Mesothelial cell of epicardium (in vitro differentiated cells): Measurements from ENCODE around the gene INKA2. TPM values are rescaled to one million over a fixed set of nuclear protein-coding genes. Genes with fewer than 3 reads are reported as not detected.

Experiments
- DNase-seq, 2 experiments: peaks; one replicate each; pipeline ENCODE4 v3.0.0; 2021; ENCODE audit warnings: low spot score in 2 of 2; ENCODE audit not compliant: unreplicated experiment in 2 of 2
- H3K27ac Mint-ChIP-seq: 2 replicates; pipeline ENCODE4 v1.8.0; 2021; ENCODE audit warnings: mixed read lengths
- H3K27me3 Mint-ChIP-seq: 2 replicates; pipeline ENCODE4 v1.8.0; 2021; ENCODE audit warnings: low read depth, mixed read lengths
- H3K36me3 Mint-ChIP-seq: 2 replicates; pipeline ENCODE4 v1.8.0; 2021; ENCODE audit warnings: mixed read lengths
- H3K4me1 Mint-ChIP-seq: 2 replicates; pipeline ENCODE4 v1.8.0; 2021; ENCODE audit warnings: mixed read lengths
- H3K4me3 Mint-ChIP-seq: 2 replicates; pipeline ENCODE4 v1.8.0; 2021; ENCODE audit warnings: mild to moderate bottlenecking, moderate library complexity, mixed read lengths
- H3K9me3 Mint-ChIP-seq: 2 replicates; pipeline ENCODE4 v1.8.0; 2021; ENCODE audit warnings: mixed read lengths
- total RNA-seq: library from RNA; stranded (reverse); gene quantifications from 3 replicates; pipeline ENCODE4 v1.2.1, GENCODE V29; 2021
- TF ChIP-seq, protein P1 (sequence below): fragments of 200-600 bp; sonication (generic); IDR thresholded peaks from one replicate; pipeline ENCODE4 v1.5.0; 2021; ENCODE audit warnings: antibody characterized with exemption; ENCODE audit not compliant: unreplicated experiment

Gene INKA2
- total RNA-seq, 1 donor from 2014 or later, result 1.4 TPM

DNA sequence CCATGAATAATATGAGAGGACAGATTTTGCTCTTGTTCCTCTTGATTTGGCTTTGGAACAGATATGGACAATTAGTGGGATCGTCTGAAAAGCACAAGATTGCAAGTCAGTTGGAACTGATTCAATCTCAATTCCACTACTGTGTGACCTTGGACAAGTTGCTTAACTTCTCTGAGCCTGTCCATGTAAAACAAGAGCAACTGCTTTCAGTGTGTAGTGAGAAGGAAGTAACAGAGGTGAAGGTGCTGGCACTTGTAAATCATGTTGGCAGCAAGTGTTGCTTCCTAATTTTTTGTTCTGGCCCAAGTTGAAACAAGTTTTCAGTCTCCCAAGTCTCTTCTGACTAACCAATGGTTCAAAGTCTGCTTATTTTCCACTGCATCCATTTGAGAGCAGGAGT, 15.3 kb downstream of the INKA2 start:
- no peak for DNase-seq
- Mint-ChIP-seq H3K27ac (no peak overlapping the region), H3K9me3 (no peaks in the 10 kb centered on the region), H3K27me3 (peaks cover 19% of the 10 kb centered on the region), H3K4me1 (no peaks in the 10 kb centered on the region), H3K36me3 (no peaks in the 10 kb centered on the region), H3K4me3 (no peak overlapping the region)
- TF ChIP-seq, protein P1, sequence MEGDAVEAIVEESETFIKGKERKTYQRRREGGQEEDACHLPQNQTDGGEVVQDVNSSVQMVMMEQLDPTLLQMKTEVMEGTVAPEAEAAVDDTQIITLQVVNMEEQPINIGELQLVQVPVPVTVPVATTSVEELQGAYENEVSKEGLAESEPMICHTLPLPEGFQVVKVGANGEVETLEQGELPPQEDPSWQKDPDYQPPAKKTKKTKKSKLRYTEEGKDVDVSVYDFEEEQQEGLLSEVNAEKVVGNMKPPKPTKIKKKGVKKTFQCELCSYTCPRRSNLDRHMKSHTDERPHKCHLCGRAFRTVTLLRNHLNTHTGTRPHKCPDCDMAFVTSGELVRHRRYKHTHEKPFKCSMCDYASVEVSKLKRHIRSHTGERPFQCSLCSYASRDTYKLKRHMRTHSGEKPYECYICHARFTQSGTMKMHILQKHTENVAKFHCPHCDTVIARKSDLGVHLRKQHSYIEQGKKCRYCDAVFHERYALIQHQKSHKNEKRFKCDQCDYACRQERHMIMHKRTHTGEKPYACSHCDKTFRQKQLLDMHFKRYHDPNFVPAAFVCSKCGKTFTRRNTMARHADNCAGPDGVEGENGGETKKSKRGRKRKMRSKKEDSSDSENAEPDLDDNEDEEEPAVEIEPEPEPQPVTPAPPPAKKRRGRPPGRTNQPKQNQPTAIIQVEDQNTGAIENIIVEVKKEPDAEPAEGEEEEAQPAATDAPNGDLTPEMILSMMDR, result no peak

DNA sequence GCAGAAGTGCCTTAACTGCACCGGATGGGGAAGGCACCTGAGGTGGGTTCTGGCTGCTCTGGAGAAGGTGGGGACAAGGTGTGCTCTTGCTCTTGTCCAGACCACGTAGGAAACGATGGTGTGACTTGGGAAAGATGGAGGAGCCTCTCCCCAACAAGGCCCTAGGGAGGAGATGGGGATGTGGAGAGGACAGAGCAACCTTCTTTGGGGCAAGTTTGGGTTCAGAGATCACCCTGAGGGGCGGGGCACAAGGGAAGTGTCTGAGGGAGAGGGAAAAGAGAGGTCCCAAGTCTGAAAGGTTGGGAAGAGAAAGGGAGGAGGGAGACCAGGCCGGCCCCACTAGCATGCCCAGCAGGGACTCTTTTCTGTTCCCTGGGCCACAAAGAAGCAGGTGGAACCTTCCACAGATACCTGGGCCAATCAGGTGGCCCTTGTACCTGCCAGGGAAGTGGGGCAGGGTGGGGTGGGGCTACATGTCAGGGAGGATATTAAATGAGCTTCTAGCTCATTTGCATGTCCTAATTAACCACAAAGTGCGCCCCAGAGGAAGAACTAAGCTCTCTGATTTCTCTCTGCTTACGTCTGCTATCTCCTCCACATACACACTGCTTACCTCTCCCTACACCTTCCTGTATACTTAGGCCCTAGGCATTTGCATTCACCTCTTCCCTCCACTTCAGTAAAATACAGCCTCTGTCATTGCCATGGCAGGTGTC, 15.9 kb downstream of the INKA2 start:
- no peak overlapping the region for H3K4me3 Mint-ChIP-seq
- no peaks in the 10 kb centered on the region for H3K4me1 Mint-ChIP-seq
- no peaks in the 10 kb centered on the region for H3K36me3 Mint-ChIP-seq
- H3K27me3 Mint-ChIP-seq, result peaks cover 19% of the 10 kb centered on the region
- TF ChIP-seq, protein P1, result no peak
- H3K9me3 Mint-ChIP-seq, result no peaks in the 10 kb centered on the region
- no peak for DNase-seq
- H3K27ac Mint-ChIP-seq, result no peak overlapping the region

- Mint-ChIP-seq H3K27me3 (peaks cover 16% of the 10 kb centered on the region), H3K4me1 (no peaks in the 10 kb centered on the region), H3K36me3 (peaks cover 4% of the 10 kb centered on the region), H3K9me3 (no peaks in the 10 kb centered on the region), H3K27ac (no peak overlapping the region), H3K4me3 (no peak overlapping the region)
- TF ChIP-seq, protein P1, result no peak
- no peak for DNase-seq
Observed at GRCh38 chr1:111720977-111721786, 18.0 kb downstream of the INKA2 start.

DNA sequence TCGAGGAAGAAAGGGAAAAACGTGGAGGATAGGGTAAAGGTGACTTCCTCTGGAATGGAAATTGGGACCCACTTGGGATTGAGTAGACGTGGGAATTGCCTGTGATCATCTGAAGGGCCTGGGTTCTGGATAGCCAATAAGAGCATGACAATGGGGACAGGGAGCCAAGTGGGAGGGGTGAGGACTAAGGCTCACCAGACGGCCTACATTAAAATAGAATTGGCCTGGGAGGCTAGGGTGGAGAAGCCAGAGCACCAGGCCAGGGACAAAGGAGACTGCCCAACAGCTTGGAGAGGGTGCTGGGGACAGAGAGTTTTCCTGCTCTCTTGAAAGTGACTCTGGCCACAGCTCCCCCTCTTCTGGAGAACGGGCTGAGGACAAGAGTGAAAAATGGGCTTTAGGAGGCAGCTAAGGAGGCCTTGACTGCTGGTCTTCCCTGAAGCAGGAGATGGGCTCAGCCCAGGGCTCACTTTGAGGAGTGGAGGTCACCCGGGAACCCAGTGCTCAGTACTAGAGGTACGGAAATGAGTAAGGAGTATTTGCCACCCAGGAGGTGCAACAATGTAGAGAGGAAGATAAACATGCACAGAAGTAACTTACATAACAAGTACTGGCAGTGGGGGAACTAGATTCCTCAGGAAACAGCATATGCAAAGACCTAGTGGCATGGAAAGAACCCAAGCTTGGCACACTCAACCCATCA, 18.8 kb downstream of the INKA2 start:
- Mint-ChIP-seq H3K4me3 (no peak overlapping the region), H3K27me3 (peaks cover 16% of the 10 kb centered on the region), H3K36me3 (peaks cover 4% of the 10 kb centered on the region), H3K27ac (no peak overlapping the region), H3K9me3 (no peaks in the 10 kb centered on the region), H3K4me1 (no peaks in the 10 kb centered on the region)
- TF ChIP-seq, protein P1, result no peak
- no peak for DNase-seq

GRCh38 chr1:111719674-111720132, 19.5 kb downstream of the INKA2 start:
- TF ChIP-seq, protein P1, result no peak
- Mint-ChIP-seq H3K36me3 (peaks cover 4% of the 10 kb centered on the region), H3K4me3 (no peak overlapping the region), H3K4me1 (no peaks in the 10 kb centered on the region), H3K27ac (no peak overlapping the region), H3K27me3 (peaks cover 14% of the 10 kb centered on the region), H3K9me3 (no peaks in the 10 kb centered on the region)
- no peak for DNase-seq
